ENCODE results near the gene CEP104. TPM values are rescaled to one million over a fixed set of nuclear protein-coding genes. Genes with fewer than 3 reads are reported as not detected.

CEP104 gene
- total and polyA plus RNA-seq, 9 of the 15 experiments (the other 6 are each of a cell fraction or from before 2014, with no cell fraction given): 11.2 to 63.4 (median 42.6) TPM

DNA sequence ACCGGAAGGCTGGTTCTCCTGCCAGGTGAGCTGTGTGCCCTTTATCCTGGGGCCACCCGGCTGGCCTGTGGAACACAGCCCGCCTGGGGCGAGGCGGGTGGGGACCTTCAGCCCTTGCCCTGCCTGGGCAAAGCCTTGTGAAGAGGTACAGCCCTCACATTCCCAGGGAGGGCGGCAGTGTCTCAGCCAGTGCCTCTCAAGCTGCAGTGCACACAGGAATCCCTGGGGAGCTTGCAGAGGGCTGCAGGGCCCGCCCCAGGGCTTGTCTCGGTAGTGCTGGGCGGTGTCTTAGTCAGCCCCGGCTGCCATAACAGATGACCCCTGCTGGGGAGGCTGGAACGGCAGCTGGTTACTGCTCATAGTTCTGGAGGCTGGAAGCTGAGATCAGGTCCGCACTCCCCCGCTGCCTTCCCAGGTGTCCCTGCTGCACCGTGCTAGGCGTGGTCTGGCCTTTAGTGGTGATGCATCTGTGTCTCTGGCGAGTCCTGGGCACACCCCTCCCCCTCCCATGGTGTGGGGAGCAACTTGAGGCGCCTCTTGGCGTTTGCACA, 12.8 kb upstream of the CEP104 start (continued):
- TF ChIP-seq TBL1XR1 (IDR thresholded peaks at IDR 0.05; ENCODE audit: low read length in 2 of 2): no peak
- no peak for TF ChIP-seq SMARCA5 (IDR thresholded peaks at IDR 0.05)
- TF ChIP-seq, protein P1, sequence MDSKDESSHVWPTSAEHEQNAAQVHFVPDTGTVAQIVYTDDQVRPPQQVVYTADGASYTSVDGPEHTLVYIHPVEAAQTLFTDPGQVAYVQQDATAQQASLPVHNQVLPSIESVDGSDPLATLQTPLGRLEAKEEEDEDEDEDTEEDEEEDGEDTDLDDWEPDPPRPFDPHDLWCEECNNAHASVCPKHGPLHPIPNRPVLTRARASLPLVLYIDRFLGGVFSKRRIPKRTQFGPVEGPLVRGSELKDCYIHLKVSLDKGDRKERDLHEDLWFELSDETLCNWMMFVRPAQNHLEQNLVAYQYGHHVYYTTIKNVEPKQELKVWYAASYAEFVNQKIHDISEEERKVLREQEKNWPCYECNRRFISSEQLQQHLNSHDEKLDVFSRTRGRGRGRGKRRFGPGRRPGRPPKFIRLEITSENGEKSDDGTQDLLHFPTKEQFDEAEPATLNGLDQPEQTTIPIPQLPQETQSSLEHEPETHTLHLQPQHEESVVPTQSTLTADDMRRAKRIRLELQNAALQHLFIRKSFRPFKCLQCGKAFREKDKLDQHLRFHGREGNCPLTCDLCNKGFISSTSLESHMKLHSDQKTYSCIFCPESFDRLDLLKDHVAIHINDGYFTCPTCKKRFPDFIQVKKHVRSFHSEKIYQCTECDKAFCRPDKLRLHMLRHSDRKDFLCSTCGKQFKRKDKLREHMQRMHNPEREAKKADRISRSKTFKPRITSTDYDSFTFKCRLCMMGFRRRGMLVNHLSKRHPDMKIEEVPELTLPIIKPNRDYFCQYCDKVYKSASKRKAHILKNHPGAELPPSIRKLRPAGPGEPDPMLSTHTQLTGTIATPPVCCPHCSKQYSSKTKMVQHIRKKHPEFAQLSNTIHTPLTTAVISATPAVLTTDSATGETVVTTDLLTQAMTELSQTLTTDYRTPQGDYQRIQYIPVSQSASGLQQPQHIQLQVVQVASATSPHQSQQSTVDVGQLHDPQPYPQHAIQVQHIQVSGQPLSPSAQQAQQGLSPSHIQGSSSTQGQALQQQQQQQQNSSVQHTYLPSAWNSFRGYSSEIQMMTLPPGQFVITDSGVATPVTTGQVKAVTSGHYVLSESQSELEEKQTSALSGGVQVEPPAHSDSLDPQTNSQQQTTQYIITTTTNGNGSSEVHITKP (IDR thresholded peaks at IDR 0.05; ENCODE audit: partially characterized antibody): no peak
- TF ChIP-seq DMBX1 (CRISPR knock-in tag; IDR thresholded peaks at IDR 0.05; ENCODE audit: borderline replicate concordance): no peak
- TF ChIP-seq, protein P2, sequence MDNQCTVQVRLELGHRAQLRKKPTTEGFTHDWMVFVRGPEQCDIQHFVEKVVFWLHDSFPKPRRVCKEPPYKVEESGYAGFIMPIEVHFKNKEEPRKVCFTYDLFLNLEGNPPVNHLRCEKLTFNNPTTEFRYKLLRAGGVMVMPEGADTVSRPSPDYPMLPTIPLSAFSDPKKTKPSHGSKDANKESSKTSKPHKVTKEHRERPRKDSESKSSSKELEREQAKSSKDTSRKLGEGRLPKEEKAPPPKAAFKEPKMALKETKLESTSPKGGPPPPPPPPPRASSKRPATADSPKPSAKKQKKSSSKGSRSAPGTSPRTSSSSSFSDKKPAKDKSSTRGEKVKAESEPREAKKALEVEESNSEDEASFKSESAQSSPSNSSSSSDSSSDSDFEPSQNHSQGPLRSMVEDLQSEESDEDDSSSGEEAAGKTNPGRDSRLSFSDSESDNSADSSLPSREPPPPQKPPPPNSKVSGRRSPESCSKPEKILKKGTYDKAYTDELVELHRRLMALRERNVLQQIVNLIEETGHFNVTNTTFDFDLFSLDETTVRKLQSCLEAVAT (IDR thresholded peaks at IDR 0.05): no peak
- TF ChIP-seq, protein P3, sequence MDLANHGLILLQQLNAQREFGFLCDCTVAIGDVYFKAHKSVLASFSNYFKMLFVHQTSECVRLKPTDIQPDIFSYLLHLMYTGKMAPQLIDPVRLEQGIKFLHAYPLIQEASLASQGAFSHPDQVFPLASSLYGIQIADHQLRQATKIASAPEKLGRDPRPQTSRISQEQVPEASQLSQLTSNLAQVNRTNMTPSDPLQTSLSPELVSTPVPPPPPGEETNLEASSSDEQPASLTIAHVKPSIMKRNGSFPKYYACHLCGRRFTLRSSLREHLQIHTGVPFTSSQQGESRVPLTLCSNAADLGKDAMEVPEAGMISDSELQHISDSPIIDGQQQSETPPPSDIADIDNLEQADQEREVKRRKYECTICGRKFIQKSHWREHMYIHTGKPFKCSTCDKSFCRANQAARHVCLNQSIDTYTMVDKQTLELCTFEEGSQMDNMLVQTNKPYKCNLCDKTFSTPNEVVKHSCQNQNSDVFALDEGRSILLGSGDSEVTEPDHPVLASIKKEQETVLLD (IDR thresholded peaks at IDR 0.05): no peak
- TF ChIP-seq BMI1 (IDR thresholded peaks at IDR 0.05; ENCODE audit: low read length): no peak
- TF ChIP-seq NFE2L1 (tag; IDR thresholded peaks at IDR 0.05; ENCODE audit: borderline replicate concordance, low read depth): no peak
- TF ChIP-seq, protein P4, sequence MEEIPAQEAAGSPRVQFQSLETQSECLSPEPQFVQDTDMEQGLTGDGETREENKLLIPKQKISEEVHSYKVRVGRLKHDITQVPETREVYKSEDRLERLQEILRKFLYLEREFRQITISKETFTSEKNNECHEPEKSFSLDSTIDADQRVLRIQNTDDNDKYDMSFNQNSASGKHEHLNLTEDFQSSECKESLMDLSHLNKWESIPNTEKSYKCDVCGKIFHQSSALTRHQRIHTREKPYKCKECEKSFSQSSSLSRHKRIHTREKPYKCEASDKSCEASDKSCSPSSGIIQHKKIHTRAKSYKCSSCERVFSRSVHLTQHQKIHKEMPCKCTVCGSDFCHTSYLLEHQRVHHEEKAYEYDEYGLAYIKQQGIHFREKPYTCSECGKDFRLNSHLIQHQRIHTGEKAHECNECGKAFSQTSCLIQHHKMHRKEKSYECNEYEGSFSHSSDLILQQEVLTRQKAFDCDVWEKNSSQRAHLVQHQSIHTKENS (CRISPR knock-in tag; IDR thresholded peaks at IDR 0.05): no peak
- TF ChIP-seq ZNF79 (CRISPR knock-in tag; IDR thresholded peaks at IDR 0.05; ENCODE audit: low read depth): no peak
- TF ChIP-seq, protein P5, sequence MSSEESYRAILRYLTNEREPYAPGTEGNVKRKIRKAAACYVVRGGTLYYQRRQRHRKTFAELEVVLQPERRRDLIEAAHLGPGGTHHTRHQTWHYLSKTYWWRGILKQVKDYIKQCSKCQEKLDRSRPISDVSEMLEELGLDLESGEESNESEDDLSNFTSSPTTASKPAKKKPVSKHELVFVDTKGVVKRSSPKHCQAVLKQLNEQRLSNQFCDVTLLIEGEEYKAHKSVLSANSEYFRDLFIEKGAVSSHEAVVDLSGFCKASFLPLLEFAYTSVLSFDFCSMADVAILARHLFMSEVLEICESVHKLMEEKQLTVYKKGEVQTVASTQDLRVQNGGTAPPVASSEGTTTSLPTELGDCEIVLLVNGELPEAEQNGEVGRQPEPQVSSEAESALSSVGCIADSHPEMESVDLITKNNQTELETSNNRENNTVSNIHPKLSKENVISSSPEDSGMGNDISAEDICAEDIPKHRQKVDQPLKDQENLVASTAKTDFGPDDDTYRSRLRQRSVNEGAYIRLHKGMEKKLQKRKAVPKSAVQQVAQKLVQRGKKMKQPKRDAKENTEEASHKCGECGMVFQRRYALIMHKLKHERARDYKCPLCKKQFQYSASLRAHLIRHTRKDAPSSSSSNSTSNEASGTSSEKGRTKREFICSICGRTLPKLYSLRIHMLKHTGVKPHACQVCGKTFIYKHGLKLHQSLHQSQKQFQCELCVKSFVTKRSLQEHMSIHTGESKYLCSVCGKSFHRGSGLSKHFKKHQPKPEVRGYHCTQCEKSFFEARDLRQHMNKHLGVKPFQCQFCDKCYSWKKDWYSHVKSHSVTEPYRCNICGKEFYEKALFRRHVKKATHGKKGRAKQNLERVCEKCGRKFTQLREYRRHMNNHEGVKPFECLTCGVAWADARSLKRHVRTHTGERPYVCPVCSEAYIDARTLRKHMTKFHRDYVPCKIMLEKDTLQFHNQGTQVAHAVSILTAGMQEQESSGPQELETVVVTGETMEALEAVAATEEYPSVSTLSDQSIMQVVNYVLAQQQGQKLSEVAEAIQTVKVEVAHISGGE (CRISPR knock-in tag; IDR thresholded peaks at IDR 0.05): no peak
- no peak for TF ChIP-seq SNRNP70 (optimal IDR thresholded peaks at IDR 0.05; ENCODE audit: low read depth, low read length)
- no peak for TF ChIP-seq IFI16 (CRISPR knock-in tag; IDR thresholded peaks at IDR 0.05)
